A673 (cell line): ENCODE data around the gene MCM9. TPM values are rescaled to one million over a fixed set of nuclear protein-coding genes. Genes with fewer than 3 reads are reported as not detected.

Experiments used
- BruUV-seq: library from RNA; stranded (reverse); fragments of 400-500 nt; replicated peaks from 2 replicates; lab custom pipeline; 2021; lab: Mats Ljungman, UMichigan
- CTCF ChIA-PET: fragments of 300-600 bp; sonication (Branson Sonifier 250); formaldehyde crosslinking; loops from one replicate; lab custom pipeline; 2022; ENCODE audit warnings: antibody characterized with exemption; lab: Charles Lee
- POLR2A ChIA-PET: fragments of 300-600 bp; sonication (Branson Sonifier 250); formaldehyde crosslinking; loops from one replicate; lab custom pipeline; 2022; ENCODE audit warnings: antibody characterized with exemption; ENCODE audit not compliant: low non-redundant PET; lab: Charles Lee
- DNase-seq: peaks from one replicate; pipeline ENCODE4 v3.0.0-alpha.2; 2015; ENCODE audit warnings: low spot score
- H3K27ac ChIP-seq: fragments of 200-600 bp; sonication (generic); 2 replicates; pipeline ENCODE4 v1.5.1; 2016; ENCODE audit warnings: mixed run types, low read depth, mild to moderate bottlenecking, mixed read lengths, antibody characterized with exemption, low read length; ENCODE audit not compliant: poor library complexity, severe bottlenecking
- H3K27me3 ChIP-seq: fragments of 200-600 bp; sonication (generic); replicated peaks from 2 replicates; pipeline ENCODE4 v1.6.1; 2017; ENCODE audit warnings: mixed run types, low read depth, mild to moderate bottlenecking, mixed read lengths, antibody characterized with exemption, low read length; ENCODE audit not compliant: insufficient read depth, poor library complexity
- H3K36me3 ChIP-seq: fragments of 200-600 bp; sonication (generic); 2 replicates; pipeline ENCODE4 v1.6.1; 2016; ENCODE audit warnings: mixed run types, mild to moderate bottlenecking, mixed read lengths, antibody characterized with exemption, low read length; ENCODE audit not compliant: insufficient read depth, poor library complexity, severe bottlenecking
- H3K4me1 ChIP-seq: fragments of 200-600 bp; sonication (generic); 2 replicates; pipeline ENCODE4 v1.6.1; 2017; ENCODE audit warnings: mixed run types, mild to moderate bottlenecking, mixed read lengths, antibody characterized with exemption, low read length; ENCODE audit not compliant: insufficient read depth, poor library complexity, severe bottlenecking
- H3K4me3 ChIP-seq: fragments of 200-600 bp; sonication (generic); 2 replicates; pipeline ENCODE4 v1.5.1; 2016; ENCODE audit warnings: low read depth, mixed run types, mild to moderate bottlenecking, mixed read lengths, low read length; ENCODE audit not compliant: poor library complexity, severe bottlenecking
- H3K9me3 ChIP-seq: fragments of 200-600 bp; sonication (generic); 2 replicates; pipeline ENCODE4 v1.6.1; 2016; ENCODE audit warnings: mixed run types, low read depth, mild to moderate bottlenecking, mixed read lengths, antibody characterized with exemption, low read length; ENCODE audit not compliant: poor library complexity, severe bottlenecking
- CTCF ChIP-seq: fragments of 300-800, 200-600 bp; sonication (generic); conservative IDR thresholded peaks from 2 replicates; pipeline ENCODE4 v1.5.1; 2017; ENCODE audit warnings: low read depth, mild to moderate bottlenecking, antibody characterized with exemption, low read length, moderate library complexity, mixed read lengths
- EZH2 ChIP-seq: fragments of 200-600 bp; sonication (generic); IDR thresholded peaks from 2 replicates; pipeline ENCODE4 v1.6.1; 2017; ENCODE audit warnings: borderline replicate concordance, low read depth, mild to moderate bottlenecking, mixed read lengths, antibody characterized with exemption, low read length; ENCODE audit not compliant: poor library complexity, severe bottlenecking
- intact Hi-C: fragments of 100-400 bp; cut with micrococcal nuclease; formaldehyde crosslinking; loops from one replicate; pipeline ENCODE4 v1.10.0; 2022; ENCODE audit not compliant: unreplicated experiment
- total RNA-seq: library from RNA; stranded (reverse); gene quantifications from 2 replicates; pipeline ENCODE4 v1.2.3, GENCODE V29; 2021

MCM9 gene
- total RNA-seq, 1 experiment from 2014 or later = 16.9 TPM

DNA sequence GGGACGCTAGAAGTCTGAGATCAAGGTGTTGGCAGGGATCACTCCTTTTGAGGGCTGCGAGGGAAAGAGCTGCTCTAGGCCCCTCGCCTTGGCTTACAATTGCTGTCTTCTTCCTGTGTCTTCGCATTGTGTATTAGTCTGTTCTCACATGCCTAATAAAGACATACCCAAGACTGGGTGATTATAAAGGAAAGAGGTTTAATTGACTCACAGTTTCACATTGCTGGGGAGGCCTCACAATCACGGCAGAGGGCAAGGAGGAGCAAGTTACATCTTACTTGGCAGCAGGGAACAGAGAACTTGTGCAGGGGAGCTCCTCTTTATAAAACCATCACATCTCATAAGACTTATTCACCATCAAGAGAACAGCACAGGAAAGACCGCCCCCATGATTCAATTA is 143.5 kb downstream of the MCM9 start:
- Histone ChIP-seq H3K36me3 (no peaks in the 10 kb centered on the region), H3K4me3 (no peak overlapping the region), H3K9me3 (no peaks in the 10 kb centered on the region), H3K27me3 (no peaks in the 10 kb centered on the region), H3K27ac (no peak overlapping the region), H3K4me1 (peaks cover 10% of the 10 kb centered on the region)
- intact Hi-C loops = no loop called here
- TF ChIP-seq EZH2 (no peak), CTCF (no peak)
- BruUV-seq = no TSS peak
- POLR2A ChIA-PET = no interaction called here
- CTCF ChIA-PET = interaction anchor here (1.7 kb wide), 1 partner anchor 9 kb away, joined by 3 read pairs; no protein-coding TSS in a partner anchor
- no peak for DNase-seq

- no peak overlapping the region for H3K27ac ChIP-seq
- peaks cover 10% of the 10 kb centered on the region for H3K4me1 ChIP-seq
- no peak for DNase-seq
- BruUV-seq = no TSS peak
- no peaks in the 10 kb centered on the region for H3K27me3 ChIP-seq
- no peak overlapping the region for H3K4me3 ChIP-seq
- POLR2A ChIA-PET = no interaction called here
- H3K36me3 ChIP-seq = no peaks in the 10 kb centered on the region
- H3K9me3 ChIP-seq = no peaks in the 10 kb centered on the region
- TF ChIP-seq CTCF = no peak
- no peak for TF ChIP-seq EZH2
- intact Hi-C loops = no loop called here
- CTCF ChIA-PET = no interaction called here
These were observed 145.0 kb downstream of the MCM9 start for GRCh38 chr6:118789954-118790353.

DNA sequence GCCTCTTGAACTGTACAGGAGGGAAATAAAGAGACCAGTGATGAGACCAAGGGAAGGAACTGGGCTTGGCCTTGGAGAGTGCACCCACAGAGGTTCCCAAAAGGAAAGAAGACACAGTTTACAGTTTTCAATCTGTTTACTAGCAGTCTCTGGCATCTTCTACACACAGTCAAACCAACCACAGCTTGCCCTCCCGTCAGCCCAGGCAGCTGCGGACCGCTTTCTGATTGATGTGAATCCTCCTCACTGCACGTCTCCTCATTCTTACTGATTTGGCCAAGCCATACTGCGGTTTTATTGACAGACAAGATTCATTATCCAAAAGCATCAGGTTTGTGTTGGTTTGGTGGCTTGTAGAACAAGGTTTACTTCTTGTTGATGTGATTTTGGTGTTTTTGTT is 145.5 kb downstream of the MCM9 start:
- no peak for DNase-seq
- BruUV-seq = no TSS peak
- intact Hi-C loops = no loop called here
- no peak for TF ChIP-seq EZH2
- no peak for TF ChIP-seq CTCF
- no peaks in the 10 kb centered on the region for H3K9me3 ChIP-seq
- CTCF ChIA-PET = no interaction called here
- H3K36me3 ChIP-seq = no peaks in the 10 kb centered on the region
- H3K27ac ChIP-seq = no peak overlapping the region
- POLR2A ChIA-PET = no interaction called here
- peaks cover 14% of the 10 kb centered on the region for H3K4me1 ChIP-seq
- no peaks in the 10 kb centered on the region for H3K27me3 ChIP-seq
- no peak overlapping the region for H3K4me3 ChIP-seq
